Mucosa of stomach (tissue), 1 donor: ENCODE measurements around the gene GIPC3.

Experiments
- H3K27me3 ChIP-seq: one replicate; pipeline ENCODE4 v1.7.0; 2013; ENCODE audit warnings: mild to moderate bottlenecking, low read length; ENCODE audit not compliant: control insufficient read depth, insufficient read depth
- H3K36me3 ChIP-seq: one replicate; pipeline ENCODE4 v1.7.0; 2013; ENCODE audit warnings: low read length; ENCODE audit not compliant: control insufficient read depth, insufficient read depth
- H3K4me1 ChIP-seq: one replicate; pipeline ENCODE4 v1.7.0; 2013; ENCODE audit warnings: mild to moderate bottlenecking, low read length; ENCODE audit not compliant: control insufficient read depth, insufficient read depth
- H3K4me3 ChIP-seq: one replicate; pipeline ENCODE4 v1.7.0; 2013; ENCODE audit warnings: low read length
- H3K9ac ChIP-seq: one replicate; pipeline ENCODE4 v1.7.0; 2013; ENCODE audit warnings: mild to moderate bottlenecking, low read length, moderate library complexity
- H3K9me3 ChIP-seq: one replicate; pipeline ENCODE4 v1.7.0; 2013; ENCODE audit warnings: mild to moderate bottlenecking, low read length, moderate library complexity; ENCODE audit not compliant: control insufficient read depth
- donor health status: Pancreatic carcinoma.

The GIPC3 gene

DNA sequence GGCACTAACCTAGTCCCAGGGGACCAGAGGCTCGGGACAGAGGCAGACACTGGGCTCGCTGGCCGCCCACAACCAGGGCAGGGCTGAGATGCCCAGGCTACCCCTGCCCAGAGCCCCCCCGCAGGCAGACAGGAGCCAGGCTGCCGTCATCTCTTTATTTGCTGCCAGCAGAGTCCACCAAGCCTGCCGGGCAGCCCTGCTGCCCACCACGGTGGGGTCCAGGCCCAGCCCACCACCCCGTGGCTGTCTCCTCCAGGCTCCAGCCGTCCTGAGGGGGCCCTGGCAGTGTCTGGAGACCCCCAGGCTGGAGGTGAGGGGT, 41.3 kb upstream of the GIPC3 start:
- Histone ChIP-seq H3K36me3 (no peaks in the 10 kb centered on the region), H3K4me1 (no peaks in the 10 kb centered on the region), H3K4me3 (no peak overlapping the region), H3K9me3 (no peaks in the 10 kb centered on the region), H3K27me3 (no peaks in the 10 kb centered on the region), H3K9ac (no peak overlapping the region)

DNA sequence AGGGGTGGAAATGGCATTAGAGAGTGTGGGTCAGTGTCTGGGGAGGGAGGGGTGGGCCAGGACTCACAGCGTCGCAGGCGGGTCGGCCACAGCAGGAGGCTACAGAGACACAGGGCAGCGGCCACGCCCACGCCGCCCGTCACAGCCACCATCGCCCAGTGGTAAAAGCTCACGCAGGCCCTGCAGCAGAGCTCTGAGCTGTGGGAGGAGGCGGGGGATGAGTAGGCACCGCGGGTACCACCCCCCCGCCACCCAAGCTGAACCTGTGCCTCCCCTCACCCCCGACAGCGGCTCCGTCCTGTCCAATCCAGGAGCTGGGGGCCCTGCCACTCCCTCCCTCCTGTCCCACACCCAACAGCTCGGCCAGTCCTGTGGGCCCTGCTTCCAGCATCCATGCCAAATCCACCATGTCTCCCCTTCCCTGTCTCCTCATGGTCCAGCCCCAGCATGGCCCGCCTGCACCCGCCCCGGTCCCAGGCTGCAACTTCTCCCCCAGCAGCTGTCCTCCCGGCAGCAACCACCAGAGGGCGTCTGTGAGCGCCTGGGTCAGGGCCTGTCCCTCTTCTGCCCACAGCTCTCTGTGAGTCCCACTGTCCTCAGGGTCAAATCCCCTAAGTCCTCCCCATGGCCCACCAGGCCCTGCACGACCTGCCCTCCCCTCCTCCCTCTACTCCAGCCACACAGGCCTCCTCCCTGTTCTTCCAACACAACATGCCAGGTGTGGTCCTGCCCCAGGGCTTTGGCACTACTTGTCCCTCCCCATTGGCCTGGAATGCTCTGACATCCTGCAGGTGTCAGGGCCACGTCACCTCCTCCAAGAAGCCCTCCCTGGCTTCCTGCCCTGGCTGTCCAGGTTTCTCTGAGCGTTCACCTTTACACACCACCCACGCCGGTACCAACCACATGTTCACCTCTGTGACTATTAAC, 40.3 kb upstream of the GIPC3 start:
- H3K27me3 ChIP-seq: no peaks in the 10 kb centered on the region
- no peak overlapping the region for H3K9ac ChIP-seq
- no peak overlapping the region for H3K4me3 ChIP-seq
- H3K4me1 ChIP-seq: no peaks in the 10 kb centered on the region
- no peaks in the 10 kb centered on the region for H3K9me3 ChIP-seq
- H3K36me3 ChIP-seq: no peaks in the 10 kb centered on the region

DNA sequence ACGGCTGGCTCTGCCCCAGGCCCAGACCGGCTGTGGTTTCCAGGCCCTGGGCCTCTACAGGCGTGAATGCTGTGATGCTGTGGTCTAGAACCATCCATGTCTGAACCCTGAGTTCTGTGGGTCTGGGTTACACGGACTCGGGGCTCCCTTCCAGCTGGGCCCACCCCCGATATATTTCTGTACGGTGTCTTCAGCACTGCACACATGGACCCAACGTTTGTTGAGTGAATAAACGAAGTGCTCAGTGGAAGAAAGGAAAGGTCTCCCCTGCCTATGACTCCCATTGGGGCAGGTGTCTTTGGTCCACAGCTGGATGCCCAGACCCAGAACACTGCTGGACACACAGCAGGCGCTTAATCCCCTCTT, 39.6 kb upstream of the GIPC3 start:
- Histone ChIP-seq H3K9ac (no peak overlapping the region), H3K4me3 (no peak overlapping the region), H3K36me3 (no peaks in the 10 kb centered on the region)

DNA sequence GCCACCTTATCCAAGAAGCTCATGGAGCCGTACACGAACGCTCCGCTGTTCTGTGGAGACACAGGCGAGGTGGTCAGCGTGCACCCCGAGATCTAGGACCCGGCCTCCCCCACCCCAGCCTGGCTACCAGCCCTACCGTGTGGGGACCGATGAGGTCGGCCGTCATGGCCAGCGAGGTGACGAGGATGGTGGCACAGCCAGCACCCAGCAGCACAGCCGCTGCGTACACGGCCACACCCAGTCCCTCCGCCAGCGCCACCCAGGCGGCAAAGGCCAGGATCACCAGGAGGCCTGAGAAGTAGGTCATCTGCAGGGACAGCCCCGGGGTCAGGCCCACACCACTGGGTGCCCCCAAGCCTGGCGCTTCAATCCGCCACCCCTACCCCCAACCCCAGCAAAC, 39.2 kb upstream of the GIPC3 start:
- Histone ChIP-seq H3K9ac (no peak overlapping the region), H3K9me3 (no peaks in the 10 kb centered on the region), H3K4me3 (no peak overlapping the region), H3K27me3 (no peaks in the 10 kb centered on the region), H3K36me3 (no peaks in the 10 kb centered on the region), H3K4me1 (no peaks in the 10 kb centered on the region)

More for the DNA sequence above, 39.6 kb upstream of the GIPC3 start:
- Histone ChIP-seq H3K9me3 (no peaks in the 10 kb centered on the region), H3K27me3 (no peaks in the 10 kb centered on the region), H3K4me1 (no peaks in the 10 kb centered on the region)

DNA sequence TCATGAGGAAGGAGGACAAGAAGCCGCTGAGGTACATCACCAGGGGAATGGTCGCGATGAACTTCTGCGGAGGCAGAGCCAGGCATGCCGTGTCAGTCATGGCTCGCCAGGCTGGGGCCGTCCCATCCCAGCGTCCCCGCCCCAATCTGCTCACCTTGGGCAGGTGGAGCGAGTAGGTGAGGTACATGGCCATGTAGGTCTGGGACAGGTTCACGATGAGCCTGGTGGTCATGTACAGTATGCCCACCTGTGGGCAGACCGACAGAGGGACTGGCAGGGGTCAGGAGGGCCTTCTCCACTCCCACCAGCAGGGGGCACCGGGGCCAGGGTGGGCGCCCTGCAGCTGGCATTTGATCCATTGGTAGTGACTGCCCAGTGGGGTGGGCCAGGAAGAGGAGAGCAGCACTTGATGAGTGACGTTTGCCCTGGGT, 38.0 kb upstream of the GIPC3 start:
- Histone ChIP-seq H3K9ac (no peak overlapping the region), H3K36me3 (no peaks in the 10 kb centered on the region), H3K4me1 (no peaks in the 10 kb centered on the region), H3K4me3 (no peak overlapping the region), H3K27me3 (no peaks in the 10 kb centered on the region), H3K9me3 (no peaks in the 10 kb centered on the region)

DNA sequence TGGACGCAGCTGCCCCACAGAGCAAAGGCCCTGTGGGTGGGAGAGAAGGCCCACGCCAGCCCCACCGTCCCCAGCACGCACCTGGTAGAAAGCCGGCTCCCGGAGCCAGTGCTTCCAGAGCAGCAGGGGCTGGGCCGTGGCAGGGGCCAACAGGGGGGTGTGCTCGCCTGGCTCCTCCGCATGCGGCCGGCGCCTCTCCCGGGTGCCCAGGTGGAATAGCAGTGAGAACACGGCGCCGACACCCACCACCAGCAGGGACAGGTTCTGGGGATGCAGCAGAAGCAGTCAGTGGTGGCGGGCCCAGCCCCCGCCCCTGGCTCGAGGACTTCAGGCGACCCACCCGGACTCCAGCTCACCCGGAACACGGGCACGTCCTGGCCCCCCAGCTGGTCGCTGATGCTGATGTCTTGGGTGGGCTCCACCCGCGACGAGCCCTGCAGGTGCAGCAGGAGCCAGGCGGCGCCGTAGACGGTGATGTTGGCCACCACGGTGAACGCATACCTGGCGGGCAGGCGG, 37.5 kb upstream of the GIPC3 start:
- no peak overlapping the region for H3K9ac ChIP-seq
- no peaks in the 10 kb centered on the region for H3K27me3 ChIP-seq
- H3K36me3 ChIP-seq: no peaks in the 10 kb centered on the region
- no peak overlapping the region for H3K4me3 ChIP-seq
- H3K9me3 ChIP-seq: no peaks in the 10 kb centered on the region
- H3K4me1 ChIP-seq: no peaks in the 10 kb centered on the region

DNA sequence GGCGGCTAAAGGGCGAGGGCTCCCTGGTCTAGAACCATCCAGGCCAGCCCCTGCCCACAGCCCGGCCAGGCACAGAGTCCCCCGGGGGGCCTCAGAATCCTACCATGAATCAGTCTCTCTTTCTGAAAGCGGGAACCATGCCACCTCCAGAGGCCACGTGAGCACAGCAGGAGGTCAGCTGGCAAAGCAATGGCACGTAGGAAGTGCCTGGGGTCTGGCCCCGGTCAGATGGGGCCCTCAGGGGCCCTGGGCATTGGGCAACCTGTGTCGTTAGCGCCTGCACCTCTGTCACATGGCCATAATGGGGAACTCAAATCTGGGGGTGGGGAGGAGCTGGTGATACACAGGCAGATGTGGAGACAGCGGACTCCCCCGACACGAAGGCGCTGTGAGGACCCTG, 36.7 kb upstream of the GIPC3 start:
- Histone ChIP-seq H3K36me3 (no peaks in the 10 kb centered on the region), H3K4me3 (no peak overlapping the region), H3K4me1 (no peaks in the 10 kb centered on the region), H3K9ac (no peak overlapping the region), H3K9me3 (no peaks in the 10 kb centered on the region), H3K27me3 (no peaks in the 10 kb centered on the region)

DNA sequence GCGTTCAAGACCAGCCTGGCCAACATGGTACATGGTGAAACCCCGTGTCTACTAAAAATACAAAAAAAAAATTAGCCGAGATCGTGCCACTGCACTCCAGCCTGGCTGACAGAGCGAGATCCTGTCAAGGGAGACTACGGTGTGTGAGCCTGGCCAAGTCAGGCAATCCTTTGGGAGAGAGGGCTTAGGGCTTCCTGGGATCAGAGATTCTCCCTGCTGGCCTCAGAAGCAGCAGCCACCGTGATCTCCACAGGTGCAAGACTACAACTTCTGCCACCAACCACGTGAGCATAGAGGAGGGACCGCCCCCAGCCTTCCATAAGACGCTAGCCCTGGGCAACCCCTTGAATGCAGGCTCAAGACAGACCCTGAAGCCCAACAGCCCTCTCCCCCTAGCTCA, 35.5 kb upstream of the GIPC3 start:
- no peaks in the 10 kb centered on the region for H3K27me3 ChIP-seq
- no peak overlapping the region for H3K4me3 ChIP-seq
- no peak overlapping the region for H3K9ac ChIP-seq
- H3K9me3 ChIP-seq: no peaks in the 10 kb centered on the region
- no peaks in the 10 kb centered on the region for H3K4me1 ChIP-seq
- H3K36me3 ChIP-seq: no peaks in the 10 kb centered on the region

DNA sequence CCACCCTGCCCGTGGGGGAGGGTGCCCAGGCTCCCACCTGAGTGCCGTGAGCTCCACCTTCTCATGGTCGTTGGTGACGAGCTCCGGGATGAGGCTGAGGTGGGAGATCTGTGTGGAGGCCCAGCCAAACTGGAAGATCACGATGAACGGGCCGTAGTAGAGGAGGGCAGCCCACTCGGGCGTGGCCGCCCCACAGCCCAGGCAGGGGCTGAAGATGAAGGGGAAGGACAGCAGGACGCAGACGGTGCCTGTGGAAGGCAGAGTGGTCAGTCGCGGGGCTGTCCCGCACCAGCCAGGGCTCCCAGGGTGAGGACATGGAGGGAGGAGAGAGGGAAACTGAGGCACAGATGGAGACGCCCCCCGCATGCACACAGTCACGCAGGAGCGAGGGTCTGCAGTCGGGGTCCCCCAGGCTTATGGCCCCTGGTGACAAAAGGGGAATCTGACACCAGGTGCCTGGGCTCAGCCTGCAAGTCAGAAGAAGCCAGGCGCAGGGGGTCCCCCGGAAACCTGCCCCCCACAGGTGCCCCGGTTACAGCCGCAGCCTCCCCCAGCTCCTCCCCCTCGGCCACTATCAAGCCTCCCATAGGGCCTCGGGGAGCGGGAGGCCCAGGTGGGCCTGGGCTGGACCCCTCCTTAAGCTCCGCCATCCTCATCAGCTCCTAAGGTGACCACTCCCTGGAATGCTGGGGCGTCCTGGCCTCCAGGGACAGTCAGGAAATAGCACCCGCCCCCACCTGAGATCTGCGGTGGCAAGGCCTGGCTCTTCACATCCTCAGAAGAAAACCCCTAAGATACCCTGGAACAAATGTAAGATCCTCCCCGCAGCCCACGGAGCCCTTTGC, 34.1 kb upstream of the GIPC3 start:
- peaks cover 7% of the 10 kb centered on the region for H3K4me1 ChIP-seq

DNA sequence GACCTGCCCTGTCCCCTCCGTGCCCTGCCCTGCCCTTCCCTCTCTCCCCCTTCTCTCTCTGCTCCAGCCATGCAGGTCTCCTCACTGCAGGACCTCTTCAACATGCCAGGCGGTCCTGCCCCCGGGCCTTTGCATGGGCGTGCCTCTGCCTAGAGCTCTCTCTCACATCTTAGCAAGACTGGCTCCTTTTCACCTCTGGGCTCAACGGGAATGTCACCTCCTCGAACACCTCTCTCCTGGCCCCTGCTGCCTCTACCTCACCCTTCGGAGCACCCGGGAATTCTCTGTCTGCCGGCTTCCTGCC, 33.5 kb upstream of the GIPC3 start:
- Histone ChIP-seq H3K4me3 (no peak overlapping the region), H3K27me3 (no peaks in the 10 kb centered on the region), H3K9me3 (no peaks in the 10 kb centered on the region), H3K4me1 (peaks cover 12% of the 10 kb centered on the region), H3K9ac (no peak overlapping the region), H3K36me3 (no peaks in the 10 kb centered on the region)

More for the DNA sequence above, 34.1 kb upstream of the GIPC3 start:
- Histone ChIP-seq H3K36me3 (no peaks in the 10 kb centered on the region), H3K4me3 (no peak overlapping the region), H3K9ac (no peak overlapping the region), H3K27me3 (no peaks in the 10 kb centered on the region), H3K9me3 (no peaks in the 10 kb centered on the region)

DNA sequence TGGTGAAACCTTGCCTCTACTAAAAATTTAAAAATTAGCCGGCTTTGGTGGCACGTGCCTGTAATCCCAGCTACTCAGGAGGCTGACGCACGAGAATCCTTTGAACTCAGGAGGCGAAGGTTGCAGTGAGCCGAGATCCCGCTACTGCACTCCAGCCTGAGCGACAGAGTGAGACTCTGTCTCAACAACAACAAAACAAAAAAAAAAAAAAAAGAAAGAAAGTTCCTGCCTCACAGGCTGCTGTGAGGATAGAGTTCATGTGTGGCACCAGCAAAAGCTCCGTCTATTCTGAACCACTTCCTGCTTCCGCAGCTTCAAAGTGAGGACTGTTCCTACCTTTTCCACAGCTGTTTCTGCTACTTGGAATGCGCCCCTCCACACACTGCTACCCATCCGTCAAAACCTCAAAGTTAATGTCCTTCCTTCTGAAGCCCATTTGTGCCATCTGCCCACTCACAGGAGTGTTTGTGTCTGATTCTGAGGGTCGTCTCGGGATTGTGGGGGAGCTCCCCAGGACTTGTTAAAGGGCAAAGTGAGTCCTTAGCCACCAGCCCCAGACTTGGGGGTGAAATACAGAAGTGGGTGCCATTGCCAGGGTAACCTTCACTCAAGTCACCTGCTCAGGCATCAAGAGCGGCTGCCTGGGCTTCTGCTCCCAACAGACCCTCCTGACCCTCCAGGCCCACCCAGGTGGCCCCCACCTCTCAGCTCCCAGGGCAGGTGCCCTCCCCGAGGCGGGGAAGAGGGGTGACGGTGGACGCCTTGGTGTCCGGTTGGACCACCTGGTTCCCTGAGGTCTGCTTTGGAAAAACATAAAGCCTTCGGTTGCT, 30.8 kb upstream of the GIPC3 start:
- Histone ChIP-seq H3K36me3 (no peaks in the 10 kb centered on the region), H3K9me3 (no peaks in the 10 kb centered on the region), H3K9ac (no peak overlapping the region), H3K4me3 (no peak overlapping the region), H3K27me3 (no peaks in the 10 kb centered on the region), H3K4me1 (peaks cover 19% of the 10 kb centered on the region)
